Retinal pigment epithelial cell (primary cell): ENCODE data around the gene RHOBTB3.
A peak's percentile ranks its signal among the peaks of the same experiment; 100 is the strongest.

ENCODE experiments used
- DNase-seq: peaks from one replicate; pipeline ENCODE4 v3.0.0-alpha.2; 2010; ENCODE audit warnings: low read depth
- H3K4me3 ChIP-seq: 2 replicates; pipeline ENCODE4 v1.5.1; 2011; ENCODE audit warnings: mild to moderate bottlenecking, low read length, control low read depth, moderate library complexity
- TF ChIP-seq, protein P1 (sequence below): conservative IDR thresholded peaks from 2 replicates; pipeline ENCODE4 v1.5.1; 2011; ENCODE audit warnings: low read depth, low read length, control low read depth, inconsistent platforms

RHOBTB3 gene

GRCh38 chr5:95735406-95735805 lies 4.3 kb downstream of the RHOBTB3 start:
- H3K4me3 ChIP-seq = peak overlapping the region; percentile 30
- TF ChIP-seq, protein P1, sequence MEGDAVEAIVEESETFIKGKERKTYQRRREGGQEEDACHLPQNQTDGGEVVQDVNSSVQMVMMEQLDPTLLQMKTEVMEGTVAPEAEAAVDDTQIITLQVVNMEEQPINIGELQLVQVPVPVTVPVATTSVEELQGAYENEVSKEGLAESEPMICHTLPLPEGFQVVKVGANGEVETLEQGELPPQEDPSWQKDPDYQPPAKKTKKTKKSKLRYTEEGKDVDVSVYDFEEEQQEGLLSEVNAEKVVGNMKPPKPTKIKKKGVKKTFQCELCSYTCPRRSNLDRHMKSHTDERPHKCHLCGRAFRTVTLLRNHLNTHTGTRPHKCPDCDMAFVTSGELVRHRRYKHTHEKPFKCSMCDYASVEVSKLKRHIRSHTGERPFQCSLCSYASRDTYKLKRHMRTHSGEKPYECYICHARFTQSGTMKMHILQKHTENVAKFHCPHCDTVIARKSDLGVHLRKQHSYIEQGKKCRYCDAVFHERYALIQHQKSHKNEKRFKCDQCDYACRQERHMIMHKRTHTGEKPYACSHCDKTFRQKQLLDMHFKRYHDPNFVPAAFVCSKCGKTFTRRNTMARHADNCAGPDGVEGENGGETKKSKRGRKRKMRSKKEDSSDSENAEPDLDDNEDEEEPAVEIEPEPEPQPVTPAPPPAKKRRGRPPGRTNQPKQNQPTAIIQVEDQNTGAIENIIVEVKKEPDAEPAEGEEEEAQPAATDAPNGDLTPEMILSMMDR = no peak
- DNase-seq = no peak

DNA sequence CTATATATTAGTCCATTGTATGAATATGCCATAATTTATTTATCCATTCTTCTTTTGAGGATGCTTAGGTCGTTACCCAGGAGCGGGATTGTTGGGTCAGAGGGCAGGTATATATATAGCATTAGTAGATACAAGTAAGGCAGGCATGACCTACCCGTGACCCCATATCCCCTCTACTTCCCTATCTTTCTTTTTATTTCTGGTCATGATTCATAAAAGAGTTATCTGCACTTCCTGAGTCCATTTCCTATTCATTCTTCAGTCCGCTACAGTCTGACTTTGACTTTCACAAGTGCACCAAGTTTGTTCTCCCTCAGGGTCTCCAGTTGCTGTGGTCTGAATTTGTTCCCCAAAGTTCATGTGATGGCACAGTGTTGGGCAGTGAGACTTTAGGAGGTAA lies 6.9 kb downstream of the RHOBTB3 start:
- no peak for DNase-seq
- no peak overlapping the region for H3K4me3 ChIP-seq
- TF ChIP-seq, protein P1 = no peak

- TF ChIP-seq, protein P1 = no peak
- DNase-seq = no peak
Measured at GRCh38 chr5:95738834-95739233, 7.7 kb downstream of the RHOBTB3 start.

GRCh38 chr5:95739857-95740256 lies 8.7 kb downstream of the RHOBTB3 start:
- TF ChIP-seq, protein P1 = no peak
- H3K4me3 ChIP-seq = no peak overlapping the region
- DNase-seq = no peak

More at GRCh38 chr5:95738834-95739233, 7.7 kb downstream of the RHOBTB3 start:
- no peak overlapping the region for H3K4me3 ChIP-seq

DNA sequence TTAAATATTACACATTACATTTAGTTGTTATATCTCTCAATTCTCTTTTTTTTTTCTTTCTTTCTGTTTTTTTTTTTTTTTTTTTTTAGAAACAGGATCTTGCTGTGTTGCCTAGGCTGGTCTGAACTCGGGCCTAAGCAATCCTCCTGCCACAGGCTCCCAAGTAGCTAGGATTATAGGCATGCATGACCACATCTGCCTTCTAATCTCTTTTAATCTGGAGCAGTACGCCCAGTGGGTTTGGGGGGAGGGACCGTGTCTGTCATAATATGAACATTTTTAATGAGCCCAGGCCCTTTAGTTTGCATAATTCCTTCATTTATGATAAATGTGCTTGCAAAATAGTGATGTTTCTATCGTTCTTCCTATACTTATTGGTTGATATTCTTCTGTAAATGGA lies 10.3 kb downstream of the RHOBTB3 start:
- DNase-seq = no peak
- no peak overlapping the region for H3K4me3 ChIP-seq
- TF ChIP-seq, protein P1 = no peak

- TF ChIP-seq, protein P1 = no peak
- no peak for DNase-seq
- no peak overlapping the region for H3K4me3 ChIP-seq
Measured at GRCh38 chr5:95743232-95743631, 12.1 kb downstream of the RHOBTB3 start.

GRCh38 chr5:95743877-95744276 lies 12.7 kb downstream of the RHOBTB3 start:
- TF ChIP-seq, protein P1 = no peak

More at GRCh38 chr5:95743877-95744276, 12.7 kb downstream of the RHOBTB3 start:
- DNase-seq = no peak
- H3K4me3 ChIP-seq = no peak overlapping the region
